ENCODE data around the gene FBXL12.

GRCh38 chr19:9863759-9864158, 44.9 kb upstream of the FBXL12 start:
- TF ChIP-seq, protein P1, sequence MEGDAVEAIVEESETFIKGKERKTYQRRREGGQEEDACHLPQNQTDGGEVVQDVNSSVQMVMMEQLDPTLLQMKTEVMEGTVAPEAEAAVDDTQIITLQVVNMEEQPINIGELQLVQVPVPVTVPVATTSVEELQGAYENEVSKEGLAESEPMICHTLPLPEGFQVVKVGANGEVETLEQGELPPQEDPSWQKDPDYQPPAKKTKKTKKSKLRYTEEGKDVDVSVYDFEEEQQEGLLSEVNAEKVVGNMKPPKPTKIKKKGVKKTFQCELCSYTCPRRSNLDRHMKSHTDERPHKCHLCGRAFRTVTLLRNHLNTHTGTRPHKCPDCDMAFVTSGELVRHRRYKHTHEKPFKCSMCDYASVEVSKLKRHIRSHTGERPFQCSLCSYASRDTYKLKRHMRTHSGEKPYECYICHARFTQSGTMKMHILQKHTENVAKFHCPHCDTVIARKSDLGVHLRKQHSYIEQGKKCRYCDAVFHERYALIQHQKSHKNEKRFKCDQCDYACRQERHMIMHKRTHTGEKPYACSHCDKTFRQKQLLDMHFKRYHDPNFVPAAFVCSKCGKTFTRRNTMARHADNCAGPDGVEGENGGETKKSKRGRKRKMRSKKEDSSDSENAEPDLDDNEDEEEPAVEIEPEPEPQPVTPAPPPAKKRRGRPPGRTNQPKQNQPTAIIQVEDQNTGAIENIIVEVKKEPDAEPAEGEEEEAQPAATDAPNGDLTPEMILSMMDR (IDR thresholded peaks at IDR 0.05), result no peak
- no peak for TF ChIP-seq POLR2A (IDR thresholded peaks at IDR 0.05)

All from thyroid gland (tissue), 4 donors.